ENCODE data around the gene RARA.

Gene RARA

DNA sequence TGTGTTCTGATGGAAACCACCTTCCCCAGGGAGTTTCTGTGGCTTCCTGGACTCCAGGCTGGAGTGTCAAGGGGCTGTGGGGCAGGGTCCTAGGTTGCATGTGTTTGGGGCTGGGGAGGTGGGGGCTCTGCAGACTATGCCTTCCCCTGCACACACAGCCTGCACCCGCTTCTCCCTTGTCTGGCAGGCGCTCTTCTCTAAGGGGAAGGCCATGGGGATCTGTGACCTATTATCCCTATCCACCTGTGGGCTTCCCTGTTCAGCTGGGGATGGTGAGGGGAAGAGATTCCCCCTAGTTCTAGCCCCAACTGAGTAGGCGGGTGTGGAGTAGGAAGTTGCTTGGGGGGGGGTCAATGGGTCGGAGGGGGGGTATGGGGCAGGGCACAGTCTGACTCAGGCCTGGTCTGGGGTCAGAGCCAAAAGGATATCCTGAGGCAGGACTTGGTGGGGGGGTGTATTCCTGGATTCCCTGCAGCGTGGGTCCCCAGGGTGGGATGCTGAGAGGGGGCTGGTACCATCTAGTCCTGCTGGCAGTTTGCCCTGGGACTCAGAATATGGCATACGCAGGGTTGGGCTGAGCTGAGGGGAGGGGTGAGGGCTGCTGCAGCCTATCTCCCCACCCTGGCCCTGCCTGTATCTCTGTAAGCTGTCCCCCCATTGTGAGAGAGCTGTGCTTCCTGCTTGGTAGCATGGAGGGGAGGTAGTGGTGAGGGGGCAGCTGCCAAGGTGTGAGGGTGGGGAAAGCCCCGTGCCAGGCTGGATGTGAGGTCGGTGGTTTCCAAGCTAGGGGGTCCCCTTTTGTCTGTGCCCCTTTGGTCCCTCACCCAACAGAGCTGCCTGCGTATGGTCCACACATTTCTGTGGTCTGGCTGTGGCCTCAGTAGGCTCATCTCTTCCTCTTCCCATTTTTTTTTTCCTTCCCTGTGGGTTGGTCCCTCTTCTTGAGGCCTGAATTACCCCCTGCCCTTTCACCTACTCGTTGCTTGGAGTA lies 14.7 kb downstream of the RARA start:
- TF ChIP-seq, protein P1, sequence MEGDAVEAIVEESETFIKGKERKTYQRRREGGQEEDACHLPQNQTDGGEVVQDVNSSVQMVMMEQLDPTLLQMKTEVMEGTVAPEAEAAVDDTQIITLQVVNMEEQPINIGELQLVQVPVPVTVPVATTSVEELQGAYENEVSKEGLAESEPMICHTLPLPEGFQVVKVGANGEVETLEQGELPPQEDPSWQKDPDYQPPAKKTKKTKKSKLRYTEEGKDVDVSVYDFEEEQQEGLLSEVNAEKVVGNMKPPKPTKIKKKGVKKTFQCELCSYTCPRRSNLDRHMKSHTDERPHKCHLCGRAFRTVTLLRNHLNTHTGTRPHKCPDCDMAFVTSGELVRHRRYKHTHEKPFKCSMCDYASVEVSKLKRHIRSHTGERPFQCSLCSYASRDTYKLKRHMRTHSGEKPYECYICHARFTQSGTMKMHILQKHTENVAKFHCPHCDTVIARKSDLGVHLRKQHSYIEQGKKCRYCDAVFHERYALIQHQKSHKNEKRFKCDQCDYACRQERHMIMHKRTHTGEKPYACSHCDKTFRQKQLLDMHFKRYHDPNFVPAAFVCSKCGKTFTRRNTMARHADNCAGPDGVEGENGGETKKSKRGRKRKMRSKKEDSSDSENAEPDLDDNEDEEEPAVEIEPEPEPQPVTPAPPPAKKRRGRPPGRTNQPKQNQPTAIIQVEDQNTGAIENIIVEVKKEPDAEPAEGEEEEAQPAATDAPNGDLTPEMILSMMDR (IDR thresholded peaks at IDR 0.05; ENCODE audit: insufficient read depth, low read length, missing control alignments), result no peak
- CTCF ChIA-PET, result interaction anchor here (1.0 to 1.5 kb wide), 6 partner anchors 17 to 105 kb away, joined by 3 to 4 read pairs (median 3); no protein-coding TSS in a partner anchor
- DNase-seq (ENCODE audit: low read depth, low spot score), result no peak
- POLR2A ChIA-PET, result interaction anchor here (1.0 to 1.1 kb wide), 2 partner anchors 13 to 17 kb away, joined by 3 to 4 read pairs; no protein-coding TSS in a partner anchor
- H3K4me3 ChIP-seq (ENCODE audit: low read depth, low read length), result peak overlapping the region; percentile 20

DNA sequence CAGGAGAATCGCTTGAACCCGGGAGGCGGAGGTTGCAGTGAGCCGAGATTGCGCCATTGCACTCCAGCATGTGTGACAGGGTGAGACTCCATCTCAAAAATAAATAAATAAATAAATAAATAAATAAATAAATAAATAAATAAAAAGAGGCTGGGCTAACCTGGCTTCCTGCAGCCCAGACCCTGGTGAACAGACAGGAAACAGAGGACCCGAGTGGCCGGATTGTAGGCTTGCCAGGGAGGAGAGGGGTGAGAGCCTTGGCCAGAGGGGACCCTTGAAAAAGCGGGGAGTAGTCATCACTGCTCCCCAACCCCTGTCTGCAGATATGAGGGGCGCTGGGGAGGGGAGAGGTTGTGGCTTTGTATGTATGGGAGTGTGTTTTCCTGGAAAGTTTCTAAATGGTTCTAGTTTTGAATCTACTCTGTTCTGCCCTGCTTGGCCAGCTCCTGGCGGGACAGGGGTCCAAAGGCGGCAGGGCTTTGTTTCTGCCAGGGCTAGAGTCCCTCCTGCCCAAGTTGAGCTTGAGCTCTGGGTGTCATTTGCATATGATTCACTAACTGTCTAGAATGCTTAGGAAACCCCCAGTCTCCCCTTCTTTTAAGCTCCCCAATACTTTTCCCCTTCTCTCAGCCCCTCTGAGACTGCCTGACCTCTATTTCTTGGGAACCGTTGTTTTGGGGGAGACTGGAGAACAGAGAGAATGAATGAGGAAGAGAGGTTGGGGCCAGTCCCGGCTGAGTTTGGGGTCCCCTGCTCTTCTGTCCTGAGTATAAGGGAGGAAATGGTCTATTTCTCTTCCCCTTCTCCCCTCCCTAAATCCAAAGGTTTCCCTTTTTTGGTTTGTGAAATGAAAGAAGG lies 16.4 kb downstream of the RARA start:
- DNase-seq (ENCODE audit: low read depth, low spot score), result no peak
- ChIA-PET POLR2A (no interaction called here), CTCF (interaction anchor here (0.9 to 1.4 kb wide), 5 partner anchors 10 to 57 kb away, joined by 3 to 5 read pairs (median 4); no protein-coding TSS in a partner anchor)
- TF ChIP-seq, protein P1 (IDR thresholded peaks at IDR 0.05; ENCODE audit: insufficient read depth, low read length, missing control alignments), result no peak
- no peak overlapping the region for H3K4me3 ChIP-seq (ENCODE audit: low read depth, low read length)

DNA sequence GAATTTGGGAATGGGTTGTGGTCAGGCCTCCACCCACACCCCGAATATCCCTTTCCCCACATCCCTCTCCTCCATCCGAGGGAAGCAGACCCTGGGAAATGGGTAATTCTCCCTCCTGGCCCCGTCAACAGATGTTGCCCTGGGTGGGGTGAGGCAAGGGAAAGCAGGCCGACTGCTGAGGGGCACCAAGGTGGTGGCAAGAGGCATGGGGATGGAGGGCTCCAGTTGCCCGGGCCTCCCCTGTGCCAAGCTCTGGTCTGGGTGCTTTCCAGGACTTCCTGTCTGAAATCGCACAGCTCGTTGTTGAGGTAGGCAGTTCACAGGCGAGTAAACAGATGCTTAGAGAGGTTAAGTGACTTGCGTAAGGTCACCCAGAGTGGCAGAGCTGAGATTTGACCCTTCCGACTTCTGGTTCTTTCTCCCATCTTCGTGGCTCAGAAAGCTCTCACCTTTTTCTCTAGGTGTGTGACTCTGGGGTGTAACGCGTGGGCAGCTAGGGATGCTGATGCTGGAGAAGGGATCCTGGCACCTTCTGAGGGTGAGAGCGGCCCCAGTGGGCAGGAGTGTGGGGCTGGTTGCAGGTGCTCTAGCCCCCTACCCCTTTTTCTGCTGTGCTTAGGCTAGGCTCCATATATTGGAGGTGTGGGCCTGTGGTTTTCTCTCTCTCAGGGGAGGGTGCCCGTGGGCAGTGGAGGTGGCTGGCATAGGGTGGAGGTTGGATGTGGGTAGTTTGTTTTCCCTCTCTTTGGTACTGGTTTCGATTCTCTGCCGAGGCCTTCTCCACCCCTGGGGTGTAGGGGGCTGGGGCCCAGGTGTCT lies 17.2 kb downstream of the RARA start:
- ChIA-PET CTCF (interaction anchor here (0.9 to 2.5 kb wide), 5 partner anchors 9 to 58 kb away, joined by 3 to 11 read pairs (median 5); no protein-coding TSS in a partner anchor), POLR2A (no interaction called here)
- H3K4me3 ChIP-seq (ENCODE audit: low read depth, low read length), result no peak overlapping the region
- TF ChIP-seq, protein P1 (IDR thresholded peaks at IDR 0.05; ENCODE audit: insufficient read depth, low read length, missing control alignments), result no peak
- no peak for DNase-seq (ENCODE audit: low read depth, low spot score)

DNA sequence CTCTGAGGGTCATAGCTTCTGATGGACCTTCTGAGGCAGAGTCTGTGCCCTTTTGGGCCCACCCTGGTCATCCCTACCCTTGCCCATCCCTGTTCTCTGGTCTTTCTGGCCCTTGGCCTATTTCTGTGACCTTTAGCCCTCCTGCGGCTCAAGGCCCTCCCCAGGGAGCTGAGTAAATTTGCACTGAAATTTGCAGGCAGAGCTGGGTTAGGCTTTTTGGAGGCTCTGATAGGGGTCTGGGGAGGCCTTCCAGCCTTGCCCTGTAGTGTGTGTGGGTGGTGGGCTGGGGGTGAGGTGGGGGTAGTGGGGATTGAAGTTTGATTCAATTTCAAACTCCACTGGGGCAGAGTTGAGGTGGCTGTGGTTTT lies 17.8 kb downstream of the RARA start:
- H3K4me3 ChIP-seq (ENCODE audit: low read depth, low read length), result no peak overlapping the region
- CTCF ChIA-PET, result interaction anchor here (1.1 to 2.5 kb wide), 3 partner anchors 10 to 73 kb away, joined by 3 to 11 read pairs (median 3); no protein-coding TSS in a partner anchor
- TF ChIP-seq, protein P1 (IDR thresholded peaks at IDR 0.05; ENCODE audit: insufficient read depth, low read length, missing control alignments), result no peak
- POLR2A ChIA-PET, result no interaction called here
- no peak for DNase-seq (ENCODE audit: low read depth, low spot score)

DNA sequence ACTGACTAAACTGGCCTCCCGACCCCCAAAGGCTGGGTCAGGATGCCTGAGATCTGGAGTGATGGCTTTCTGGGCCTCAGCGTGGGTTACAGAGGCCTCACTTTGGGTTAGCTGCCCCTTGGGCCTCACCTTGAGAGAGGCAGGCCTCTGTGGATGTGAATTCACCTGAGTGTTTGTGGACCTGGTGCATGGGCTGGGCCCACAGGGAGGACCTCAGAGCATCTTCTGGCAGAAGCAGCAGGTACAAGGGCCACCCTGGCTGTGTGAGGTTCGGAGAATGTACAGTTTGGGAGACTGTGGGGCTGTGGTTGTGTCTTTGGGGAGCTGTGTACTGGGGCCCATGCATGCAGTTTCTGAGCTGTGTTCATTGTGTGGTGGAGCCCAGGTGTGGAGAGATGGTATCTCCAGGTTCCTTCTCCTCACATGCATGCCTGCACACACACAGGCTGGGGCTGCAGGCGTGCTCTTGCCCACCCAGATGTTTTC lies 18.3 kb downstream of the RARA start:
- no peak for DNase-seq (ENCODE audit: low read depth, low spot score)
- TF ChIP-seq, protein P1 (IDR thresholded peaks at IDR 0.05; ENCODE audit: insufficient read depth, low read length, missing control alignments), result no peak
- POLR2A ChIA-PET, result interaction anchor here (1.0 kb wide), 1 partner anchor 23 kb away, joined by 5 read pairs; no protein-coding TSS in a partner anchor
- CTCF ChIA-PET, result interaction anchor here (1.1 to 2.5 kb wide), 5 partner anchors 10 to 72 kb away, joined by 3 to 11 read pairs (median 4); no protein-coding TSS in a partner anchor
- H3K4me3 ChIP-seq (ENCODE audit: low read depth, low read length), result no peak overlapping the region

Measured in AG04449 (cell line).